ENCODE measurements around the gene MPZL1.

Gene MPZL1

DNA sequence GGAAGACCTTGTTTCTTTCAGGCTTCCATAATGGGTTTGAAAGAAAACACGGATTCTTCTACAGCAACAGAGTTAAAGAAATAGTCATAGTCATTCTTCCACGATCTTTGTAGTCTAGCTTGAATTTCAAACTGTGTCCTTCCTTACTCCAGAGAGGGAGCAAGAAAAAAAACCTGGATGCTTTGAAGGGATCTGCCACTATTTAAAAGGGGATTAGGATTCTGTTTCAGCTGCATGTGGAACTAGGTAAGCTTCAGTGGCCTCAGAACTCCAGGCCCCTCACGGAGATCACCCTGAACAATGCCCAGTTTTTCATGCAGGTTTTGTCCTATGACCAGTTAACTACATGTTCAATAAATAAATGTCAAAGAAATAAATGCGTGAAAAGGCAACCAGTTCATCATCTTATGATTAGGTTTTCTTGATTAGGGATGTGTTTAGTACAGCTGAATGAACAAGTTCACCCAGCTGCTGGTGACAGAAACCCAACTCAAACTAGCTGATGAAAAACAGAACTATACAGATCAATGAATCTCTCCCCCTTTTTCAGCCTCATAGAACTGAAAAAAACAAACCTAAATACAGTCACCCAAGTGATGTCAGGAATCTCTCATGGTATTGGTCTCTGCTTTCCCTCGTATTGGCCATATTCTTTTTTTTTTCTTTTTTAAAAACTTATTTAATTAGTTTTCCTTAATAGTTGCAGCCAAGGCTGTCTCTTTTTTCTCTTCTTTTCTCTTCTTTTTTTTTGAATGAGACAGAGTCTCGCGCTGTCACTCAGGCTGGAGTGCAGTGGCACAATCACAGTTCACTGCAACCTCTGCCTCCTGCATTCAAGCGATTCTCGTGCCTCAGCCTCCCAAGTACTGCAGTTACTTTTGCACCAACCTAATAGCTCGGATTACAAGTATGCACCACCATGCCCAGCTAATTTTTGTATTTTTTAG is 14.6 kb upstream of the MPZL1 start:
- no peak overlapping the region for H2AFZ ChIP-seq (ENCODE audit: low read depth, low read length)
- H3K4me1 ChIP-seq (ENCODE audit: insufficient read depth, low read length): no peaks in the 10 kb centered on the region
- H3K27ac ChIP-seq (ENCODE audit: low read length): no peak overlapping the region
- H3K4me2 ChIP-seq (ENCODE audit: insufficient read depth, low read length): no peak overlapping the region
- H3K27me3 ChIP-seq (ENCODE audit: insufficient read depth, low read length, poor library complexity): no peaks in the 10 kb centered on the region
- ATAC-seq (ENCODE audit: insufficient read depth, low read depth) (no peak), DNase-seq (no peak)
- H3K9ac ChIP-seq (ENCODE audit: low read depth, low read length): no peak overlapping the region
- H3K79me2 ChIP-seq (ENCODE audit: insufficient read depth, low read length): no peaks in the 10 kb centered on the region
- no peaks in the 10 kb centered on the region for H3K9me3 ChIP-seq (ENCODE audit: insufficient read depth, low read length, severe bottlenecking)
- H3K4me3 ChIP-seq (ENCODE audit: low read depth in 1 of 2, low read length in 2 of 2): no peak overlapping the region
- H4K20me1 ChIP-seq (ENCODE audit: insufficient read depth, low read length): peaks cover under 1% of the 10 kb centered on the region; the same call in 1 of the 2 replicates
- TF ChIP-seq EZH2 (IDR thresholded peaks at IDR 0.05; ENCODE audit: borderline replicate concordance, low read depth, low read length, severe bottlenecking): no peak
- TF ChIP-seq, protein P1, sequence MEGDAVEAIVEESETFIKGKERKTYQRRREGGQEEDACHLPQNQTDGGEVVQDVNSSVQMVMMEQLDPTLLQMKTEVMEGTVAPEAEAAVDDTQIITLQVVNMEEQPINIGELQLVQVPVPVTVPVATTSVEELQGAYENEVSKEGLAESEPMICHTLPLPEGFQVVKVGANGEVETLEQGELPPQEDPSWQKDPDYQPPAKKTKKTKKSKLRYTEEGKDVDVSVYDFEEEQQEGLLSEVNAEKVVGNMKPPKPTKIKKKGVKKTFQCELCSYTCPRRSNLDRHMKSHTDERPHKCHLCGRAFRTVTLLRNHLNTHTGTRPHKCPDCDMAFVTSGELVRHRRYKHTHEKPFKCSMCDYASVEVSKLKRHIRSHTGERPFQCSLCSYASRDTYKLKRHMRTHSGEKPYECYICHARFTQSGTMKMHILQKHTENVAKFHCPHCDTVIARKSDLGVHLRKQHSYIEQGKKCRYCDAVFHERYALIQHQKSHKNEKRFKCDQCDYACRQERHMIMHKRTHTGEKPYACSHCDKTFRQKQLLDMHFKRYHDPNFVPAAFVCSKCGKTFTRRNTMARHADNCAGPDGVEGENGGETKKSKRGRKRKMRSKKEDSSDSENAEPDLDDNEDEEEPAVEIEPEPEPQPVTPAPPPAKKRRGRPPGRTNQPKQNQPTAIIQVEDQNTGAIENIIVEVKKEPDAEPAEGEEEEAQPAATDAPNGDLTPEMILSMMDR (IDR thresholded peaks at IDR 0.05; ENCODE audit: borderline replicate concordance, extremely low read depth, low read length, poor library complexity, severe bottlenecking): no peak
- H3K36me3 ChIP-seq (ENCODE audit: insufficient read depth, low read length): peaks cover 39% of the 10 kb centered on the region

DNA sequence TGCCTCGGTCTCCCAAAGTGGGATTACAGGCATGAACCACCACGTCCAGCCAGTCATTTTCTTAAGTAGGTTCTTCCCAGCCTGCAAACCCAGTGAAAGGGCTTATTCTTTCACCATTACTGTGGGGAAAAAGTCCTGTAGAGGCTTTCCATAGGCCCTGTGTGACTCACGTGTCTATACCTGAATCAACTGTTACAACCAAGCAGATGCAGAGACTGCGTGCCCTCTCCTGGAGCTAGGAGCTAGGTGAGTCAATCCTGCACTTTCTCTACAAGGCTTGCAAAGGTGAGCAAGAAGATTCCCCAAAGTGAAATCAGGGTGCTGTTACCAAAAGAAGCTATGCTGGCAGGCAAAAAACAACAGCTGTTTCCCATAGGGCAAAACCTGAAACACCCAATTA is 13.8 kb upstream of the MPZL1 start:
- H3K79me2 ChIP-seq (ENCODE audit: insufficient read depth, low read length): no peaks in the 10 kb centered on the region
- H3K36me3 ChIP-seq (ENCODE audit: insufficient read depth, low read length): peaks cover 35% of the 10 kb centered on the region
- H3K4me3 ChIP-seq (ENCODE audit: low read depth in 1 of 2, low read length in 2 of 2): no peak overlapping the region
- no peaks in the 10 kb centered on the region for H3K27me3 ChIP-seq (ENCODE audit: insufficient read depth, low read length, poor library complexity)
- H2AFZ ChIP-seq (ENCODE audit: low read depth, low read length): no peak overlapping the region
- H3K9ac ChIP-seq (ENCODE audit: low read depth, low read length): no peak overlapping the region
- no peaks in the 10 kb centered on the region; the same call in 1 of the 2 replicates for H4K20me1 ChIP-seq (ENCODE audit: insufficient read depth, low read length)
- DNase-seq (no peak), ATAC-seq (ENCODE audit: insufficient read depth, low read depth) (no peak)
- H3K4me2 ChIP-seq (ENCODE audit: insufficient read depth, low read length): no peak overlapping the region
- TF ChIP-seq, protein P1 (IDR thresholded peaks at IDR 0.05; ENCODE audit: borderline replicate concordance, extremely low read depth, low read length, poor library complexity, severe bottlenecking): no peak
- TF ChIP-seq EZH2 (IDR thresholded peaks at IDR 0.05; ENCODE audit: borderline replicate concordance, low read depth, low read length, severe bottlenecking): no peak
- H3K27ac ChIP-seq (ENCODE audit: low read length): no peak overlapping the region
- H3K9me3 ChIP-seq (ENCODE audit: insufficient read depth, low read length, severe bottlenecking): no peaks in the 10 kb centered on the region
- no peaks in the 10 kb centered on the region for H3K4me1 ChIP-seq (ENCODE audit: insufficient read depth, low read length)

DNA sequence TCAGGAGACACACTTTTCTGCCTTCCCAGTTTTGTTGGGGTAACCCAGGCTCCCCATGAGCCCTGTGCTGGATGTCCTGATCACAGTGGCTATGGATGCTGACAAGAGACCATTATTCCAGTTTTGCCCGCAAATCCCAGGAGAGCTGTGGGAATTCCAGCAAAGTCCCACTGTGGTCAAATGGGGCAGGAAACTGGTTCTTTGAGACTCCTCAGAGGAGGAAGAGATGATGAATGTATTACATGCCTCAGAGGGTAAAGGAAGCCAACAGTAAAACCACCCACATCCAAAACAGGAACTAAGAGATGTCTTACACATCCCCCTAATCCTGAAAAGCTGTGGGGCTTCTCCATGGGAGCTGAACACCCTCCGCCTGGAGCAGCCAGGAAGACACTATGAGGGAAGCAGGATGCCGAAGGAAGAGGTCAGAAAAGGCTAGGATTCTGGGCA is 12.8 kb upstream of the MPZL1 start:
- no peak overlapping the region for H3K4me3 ChIP-seq (ENCODE audit: low read depth in 1 of 2, low read length in 2 of 2)
- H2AFZ ChIP-seq (ENCODE audit: low read depth, low read length): no peak overlapping the region
- H3K36me3 ChIP-seq (ENCODE audit: insufficient read depth, low read length): peaks cover 25% of the 10 kb centered on the region
- no peaks in the 10 kb centered on the region for H4K20me1 ChIP-seq (ENCODE audit: insufficient read depth, low read length)
- no peak for TF ChIP-seq EZH2 (IDR thresholded peaks at IDR 0.05; ENCODE audit: borderline replicate concordance, low read depth, low read length, severe bottlenecking)
- TF ChIP-seq, protein P1 (IDR thresholded peaks at IDR 0.05; ENCODE audit: borderline replicate concordance, extremely low read depth, low read length, poor library complexity, severe bottlenecking): no peak
- no peaks in the 10 kb centered on the region for H3K79me2 ChIP-seq (ENCODE audit: insufficient read depth, low read length)
- no peak for DNase-seq
- H3K9me3 ChIP-seq (ENCODE audit: insufficient read depth, low read length, severe bottlenecking): no peaks in the 10 kb centered on the region
- no peak overlapping the region for H3K4me2 ChIP-seq (ENCODE audit: insufficient read depth, low read length)
- no peak overlapping the region for H3K27ac ChIP-seq (ENCODE audit: low read length)
- H3K27me3 ChIP-seq (ENCODE audit: insufficient read depth, low read length, poor library complexity): no peaks in the 10 kb centered on the region
- ATAC-seq (ENCODE audit: insufficient read depth, low read depth): no peak
- no peak overlapping the region for H3K9ac ChIP-seq (ENCODE audit: low read depth, low read length)
- peaks cover 10% of the 10 kb centered on the region for H3K4me1 ChIP-seq (ENCODE audit: insufficient read depth, low read length)

All from DND-41 (cell line).